Osteoblast (primary cell): Measurements from ENCODE around the gene SERPINF2. TPM values are rescaled to one million over a fixed set of nuclear protein-coding genes. Genes with fewer than 3 reads are reported as not detected.
A peak's percentile ranks its signal among the peaks of the same experiment; 100 is the strongest.
"Not testable (repeated sequence)": the region's sequence is repeated elsewhere in the genome, so short reads cannot be mapped to it uniquely, and the experiment has no call there.

ENCODE experiments used
- DNase-seq: peaks from one replicate; pipeline ENCODE4 v3.0.0; 2011; ENCODE audit warnings: low spot score, mixed read lengths; ENCODE audit not compliant: insufficient read length; ENCODE audit errors: missing footprints
- H2AFZ ChIP-seq: 2 replicates; pipeline ENCODE4 v1.6.0; 2011; ENCODE audit warnings: mild to moderate bottlenecking, low read length
- H3K27ac ChIP-seq: 2 replicates; pipeline ENCODE4 v1.5.1; 2011; ENCODE audit warnings: mild to moderate bottlenecking, low read depth, low read length, moderate library complexity
- H3K27me3 ChIP-seq: 2 replicates; pipeline ENCODE4 v1.6.0; 2012; ENCODE audit warnings: mild to moderate bottlenecking, control low read depth, inconsistent platforms, low read length, moderate library complexity; ENCODE audit not compliant: insufficient read depth
- H3K36me3 ChIP-seq: 2 replicates; pipeline ENCODE4 v1.5.1; 2011; ENCODE audit warnings: mild to moderate bottlenecking, low read length, control low read depth, moderate library complexity; ENCODE audit not compliant: insufficient read depth
- H3K4me1 ChIP-seq: 2 replicates; pipeline ENCODE4 v1.5.1; 2011; ENCODE audit warnings: mild to moderate bottlenecking, low read length, control low read depth, moderate library complexity; ENCODE audit not compliant: insufficient read depth
- H3K4me2 ChIP-seq: 2 replicates; pipeline ENCODE4 v1.6.0; 2011; ENCODE audit warnings: mild to moderate bottlenecking, low read length; ENCODE audit not compliant: insufficient read depth
- H3K4me3 ChIP-seq: fragments of 200-600 bp; sonication (generic); 3 replicates; pipeline ENCODE4 v1.5.1; 2012; ENCODE audit warnings: mild to moderate bottlenecking, low read length, inconsistent platforms; ENCODE audit not compliant: insufficient read depth
- H3K79me2 ChIP-seq: 2 replicates; pipeline ENCODE4 v1.6.0; 2012; ENCODE audit warnings: mild to moderate bottlenecking, low read length, control low read depth, inconsistent platforms; ENCODE audit not compliant: insufficient read depth
- H3K9me3 ChIP-seq: 2 replicates; pipeline ENCODE4 v1.5.1; 2011; ENCODE audit warnings: low read depth, low read length, control low read depth
- H4K20me1 ChIP-seq: 2 replicates; pipeline ENCODE4 v1.6.0; 2012; ENCODE audit warnings: mild to moderate bottlenecking, low read length, control low read depth; ENCODE audit not compliant: insufficient read depth
- total RNA-seq: library from RNA; depleted of rRNA; stranded (reverse); fragments of >200 nt; gene quantifications from 2 replicates; pipeline ENCODE4 v1.2.3, GENCODE V29; 2012
- TF ChIP-seq, protein P1 (sequence below): IDR thresholded peaks from 2 replicates; pipeline ENCODE4 v1.5.1; 2011; ENCODE audit warnings: mild to moderate bottlenecking, low read depth, low read length, moderate library complexity; ENCODE audit errors: extremely low read depth

Gene SERPINF2
- total RNA-seq, 1 donor = under 0.01 TPM

DNA sequence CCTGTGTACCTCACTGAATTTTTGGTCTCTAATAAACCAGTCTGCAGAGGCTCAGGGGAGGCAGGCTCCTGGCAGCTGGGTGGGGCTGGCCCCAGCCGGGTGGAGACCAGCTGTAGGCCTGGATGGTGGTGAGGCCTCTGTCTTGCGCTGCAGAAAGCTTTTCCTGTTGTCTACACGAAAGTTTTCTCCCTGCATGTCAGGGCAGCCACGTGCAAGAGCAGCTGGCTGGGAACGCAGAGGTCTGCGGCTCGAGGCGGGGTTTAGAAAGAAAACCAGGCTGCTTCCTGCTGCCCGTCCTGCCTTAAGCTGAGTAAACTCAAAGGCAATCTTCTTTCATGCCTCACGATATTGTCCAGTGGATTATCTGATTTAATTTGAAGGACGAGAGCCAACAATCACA lies 21.6 kb downstream of the SERPINF2 start:
- no peaks in the 10 kb centered on the region for H3K79me2 ChIP-seq
- H3K4me3 ChIP-seq = peak overlapping the region; percentile 7
- H3K27ac ChIP-seq = peak overlapping the region; percentile 78
- H3K4me1 ChIP-seq = peaks cover 29% of the 10 kb centered on the region
- H3K36me3 ChIP-seq = no peaks in the 10 kb centered on the region
- H4K20me1 ChIP-seq = no peaks in the 10 kb centered on the region
- peak; percentile 94 for DNase-seq
- TF ChIP-seq, protein P1, sequence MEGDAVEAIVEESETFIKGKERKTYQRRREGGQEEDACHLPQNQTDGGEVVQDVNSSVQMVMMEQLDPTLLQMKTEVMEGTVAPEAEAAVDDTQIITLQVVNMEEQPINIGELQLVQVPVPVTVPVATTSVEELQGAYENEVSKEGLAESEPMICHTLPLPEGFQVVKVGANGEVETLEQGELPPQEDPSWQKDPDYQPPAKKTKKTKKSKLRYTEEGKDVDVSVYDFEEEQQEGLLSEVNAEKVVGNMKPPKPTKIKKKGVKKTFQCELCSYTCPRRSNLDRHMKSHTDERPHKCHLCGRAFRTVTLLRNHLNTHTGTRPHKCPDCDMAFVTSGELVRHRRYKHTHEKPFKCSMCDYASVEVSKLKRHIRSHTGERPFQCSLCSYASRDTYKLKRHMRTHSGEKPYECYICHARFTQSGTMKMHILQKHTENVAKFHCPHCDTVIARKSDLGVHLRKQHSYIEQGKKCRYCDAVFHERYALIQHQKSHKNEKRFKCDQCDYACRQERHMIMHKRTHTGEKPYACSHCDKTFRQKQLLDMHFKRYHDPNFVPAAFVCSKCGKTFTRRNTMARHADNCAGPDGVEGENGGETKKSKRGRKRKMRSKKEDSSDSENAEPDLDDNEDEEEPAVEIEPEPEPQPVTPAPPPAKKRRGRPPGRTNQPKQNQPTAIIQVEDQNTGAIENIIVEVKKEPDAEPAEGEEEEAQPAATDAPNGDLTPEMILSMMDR = no peak
- H3K9me3 ChIP-seq = no peaks in the 10 kb centered on the region
- H2AFZ ChIP-seq = peak overlapping the region; percentile 67
- no peaks in the 10 kb centered on the region for H3K27me3 ChIP-seq
- peak overlapping the region; percentile 89 for H3K4me2 ChIP-seq

GRCh38 chr17:1764705-1765104 lies 22.0 kb downstream of the SERPINF2 start:
- DNase-seq, H3K4me2 ChIP-seq, H3K4me3 ChIP-seq, H3K36me3 ChIP-seq, H3K9me3 ChIP-seq, H3K79me2 ChIP-seq, H4K20me1 ChIP-seq, H3K27me3 ChIP-seq, H2AFZ ChIP-seq: not testable (repeated sequence)
- H3K27ac ChIP-seq = peak overlapping the region; percentile 78
- peaks cover 29% of the 10 kb centered on the region for H3K4me1 ChIP-seq

GRCh38 chr17:1765576-1765975 lies 22.9 kb downstream of the SERPINF2 start:
- Histone ChIP-seq H3K36me3 (no peaks in the 10 kb centered on the region), H3K79me2 (no peaks in the 10 kb centered on the region), H2AFZ (no peak overlapping the region), H3K4me3 (no peak overlapping the region), H3K4me2 (no peak overlapping the region), H4K20me1 (no peaks in the 10 kb centered on the region), H3K27me3 (no peaks in the 10 kb centered on the region), H3K27ac (no peak overlapping the region), H3K9me3 (no peaks in the 10 kb centered on the region), H3K4me1 (peaks cover 29% of the 10 kb centered on the region)
- no peak for DNase-seq
- TF ChIP-seq, protein P1 = no peak

DNA sequence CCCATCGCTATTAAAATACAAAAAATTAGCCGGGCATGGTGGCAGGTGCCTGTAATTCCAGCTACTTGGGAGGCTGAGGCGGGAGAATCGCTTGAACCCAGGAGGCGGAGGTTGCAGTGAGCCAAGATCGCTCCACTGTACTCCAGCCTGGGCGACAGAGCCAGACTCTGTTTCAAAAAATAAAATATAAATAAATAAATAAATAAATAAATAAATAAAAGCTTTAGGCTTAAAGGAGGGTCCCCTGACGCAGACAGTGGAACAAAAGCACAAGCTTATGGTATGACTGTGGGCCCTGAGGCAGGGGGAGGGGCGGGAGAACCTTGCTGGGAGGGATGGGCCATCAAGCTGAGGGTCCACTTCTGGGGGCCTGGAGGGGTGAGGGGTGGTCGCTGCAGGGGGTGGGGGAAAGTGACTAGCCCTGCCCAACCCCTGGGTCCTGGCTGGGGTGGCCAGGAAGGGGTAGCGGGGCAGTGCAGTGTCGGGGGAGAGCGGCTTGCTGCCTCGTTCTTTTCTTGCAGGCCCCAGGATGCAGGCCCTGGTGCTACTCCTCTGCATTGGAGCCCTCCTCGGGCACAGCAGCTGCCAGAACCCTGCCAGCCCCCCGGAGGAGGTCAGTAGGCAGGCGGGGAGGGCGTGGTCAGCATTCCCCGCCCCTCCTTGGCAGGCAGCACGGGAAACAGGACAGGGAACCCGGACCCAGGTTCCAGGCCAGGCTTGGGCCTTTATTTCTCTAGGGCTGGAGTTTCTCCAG lies 23.9 kb downstream of the SERPINF2 start:
- no peaks in the 10 kb centered on the region for H3K9me3 ChIP-seq
- no peak overlapping the region for H3K27ac ChIP-seq
- TF ChIP-seq, protein P1 = no peak
- no peaks in the 10 kb centered on the region for H3K79me2 ChIP-seq
- H3K4me2 ChIP-seq = no peak overlapping the region
- no peaks in the 10 kb centered on the region for H3K27me3 ChIP-seq
- H3K4me1 ChIP-seq = peaks cover 29% of the 10 kb centered on the region
- no peaks in the 10 kb centered on the region for H3K36me3 ChIP-seq
- peak; percentile 63 for DNase-seq
- no peaks in the 10 kb centered on the region for H4K20me1 ChIP-seq
- H3K4me3 ChIP-seq = no peak overlapping the region
- H2AFZ ChIP-seq = no peak overlapping the region
